MV-4-11 (cell line): Measurements from ENCODE around the gene NCKAP5.
"Not testable (repeated sequence)": the region's sequence is repeated elsewhere in the genome, so short reads cannot be mapped to it uniquely, and the experiment has no call there.

Source experiments
- DNase-seq: peaks from one replicate; lab custom pipeline; 2025; lab: John Stamatoyannopoulos, UW

The NCKAP5 gene

GRCh38 chr2:132876745-132877391 is 691.4 kb downstream of the NCKAP5 start:
- DNase-seq = no peak

DNA sequence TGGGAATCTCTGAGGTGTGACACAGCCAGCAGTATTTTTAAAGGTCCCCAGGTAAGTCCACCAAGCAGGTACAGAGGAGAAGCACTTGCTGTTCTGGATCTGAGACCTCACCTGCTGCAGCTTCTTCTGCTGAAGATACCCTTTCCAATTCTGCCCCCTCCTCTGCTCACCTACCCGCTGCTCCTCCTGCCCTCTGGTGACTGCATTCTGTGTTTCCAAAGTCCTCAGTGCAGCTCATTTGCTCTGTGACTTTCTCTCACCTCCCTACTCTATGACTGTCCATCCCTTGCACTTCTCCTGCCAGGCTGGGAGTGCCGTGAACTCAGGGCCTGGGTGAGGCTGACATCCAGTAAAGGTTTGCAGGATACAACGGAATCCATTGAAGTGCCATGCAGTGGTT is 693.1 kb downstream of the NCKAP5 start:
- DNase-seq = no peak

DNA sequence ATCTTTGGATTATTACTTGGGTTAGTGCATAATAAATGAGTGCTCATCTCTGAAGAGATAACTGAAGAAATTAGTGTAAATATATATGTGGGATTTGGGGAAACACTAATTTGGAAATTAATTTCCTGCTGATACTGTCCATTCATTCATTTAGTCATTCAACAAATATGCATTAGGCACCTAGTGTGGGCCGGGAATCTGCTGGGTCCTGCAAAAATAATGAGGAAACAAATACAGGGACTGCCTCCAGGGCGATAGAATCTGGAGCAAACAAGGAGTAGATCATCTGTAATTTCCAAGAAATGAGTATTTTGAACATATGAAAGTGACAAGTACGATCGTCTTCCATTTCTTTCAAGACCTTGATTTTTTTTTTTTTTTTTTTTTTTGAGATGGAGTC is 694.5 kb downstream of the NCKAP5 start:
- no peak for DNase-seq

GRCh38 chr2:132871831-132872230 is 696.4 kb downstream of the NCKAP5 start:
- no peak for DNase-seq

GRCh38 chr2:132863961-132864360 is 704.3 kb downstream of the NCKAP5 start:
- DNase-seq = no peak

GRCh38 chr2:132860220-132860619 is 708.0 kb downstream of the NCKAP5 start:
- no peak for DNase-seq

- DNase-seq = no peak
These were observed 708.7 kb downstream of the NCKAP5 start for GRCh38 chr2:132859590-132859989.

DNA sequence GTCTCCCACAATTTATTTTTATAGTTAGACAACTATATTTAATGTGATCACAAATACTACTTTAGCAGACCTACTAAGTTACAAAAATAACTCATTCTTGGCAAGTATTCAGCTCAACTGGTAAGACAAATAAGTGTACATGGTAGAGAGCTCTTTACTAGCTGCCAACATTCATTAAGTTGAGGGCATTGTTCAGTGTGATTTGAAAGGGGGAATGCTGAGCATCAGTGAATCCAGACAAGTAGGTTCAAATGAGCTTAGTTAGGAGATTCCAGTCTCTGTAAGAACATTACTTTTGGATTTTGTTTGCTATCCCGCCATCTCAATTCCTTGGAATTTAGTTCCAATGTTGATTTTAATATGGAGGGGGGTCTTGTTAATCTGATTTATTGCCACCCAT is 710.9 kb downstream of the NCKAP5 start:
- DNase-seq = no peak

DNA sequence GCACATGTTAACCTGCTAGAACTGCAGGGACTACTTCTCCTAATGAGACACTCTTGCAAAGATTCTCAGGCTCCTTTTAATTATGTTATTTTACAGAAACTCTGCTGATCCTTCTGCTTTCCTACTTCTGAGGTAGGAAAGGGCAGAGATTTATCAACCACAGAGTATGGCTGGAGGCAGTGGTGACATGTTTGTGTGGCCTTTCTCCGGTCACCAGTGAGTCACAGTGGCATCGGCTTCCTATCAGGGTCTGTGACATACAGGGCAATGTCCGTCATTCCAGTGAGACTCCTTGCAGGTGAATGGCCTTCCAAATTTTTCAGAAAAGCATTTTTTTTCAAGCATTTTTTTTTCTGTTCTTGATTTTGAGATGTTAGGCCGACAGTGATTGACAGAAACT is 717.6 kb downstream of the NCKAP5 start:
- no peak for DNase-seq

DNA sequence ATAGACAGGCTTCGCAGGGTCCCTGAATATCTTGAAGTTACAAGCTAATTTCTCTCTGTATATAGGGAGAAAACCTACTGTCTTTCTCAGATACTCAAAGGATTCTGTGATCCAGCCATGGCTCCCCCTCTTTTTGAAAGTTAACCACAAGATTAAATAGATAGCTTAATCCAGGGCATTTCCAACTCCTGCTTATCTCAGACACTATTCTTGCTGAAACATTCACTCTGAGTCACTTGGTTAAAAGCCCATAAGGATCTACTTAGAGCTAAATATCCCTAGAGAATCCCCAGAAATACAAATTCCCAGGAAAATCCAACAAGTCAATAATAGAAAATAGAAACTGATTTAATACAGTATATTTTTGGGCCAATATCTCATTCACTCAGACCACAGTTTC is 719.1 kb downstream of the NCKAP5 start:
- DNase-seq = no peak

DNA sequence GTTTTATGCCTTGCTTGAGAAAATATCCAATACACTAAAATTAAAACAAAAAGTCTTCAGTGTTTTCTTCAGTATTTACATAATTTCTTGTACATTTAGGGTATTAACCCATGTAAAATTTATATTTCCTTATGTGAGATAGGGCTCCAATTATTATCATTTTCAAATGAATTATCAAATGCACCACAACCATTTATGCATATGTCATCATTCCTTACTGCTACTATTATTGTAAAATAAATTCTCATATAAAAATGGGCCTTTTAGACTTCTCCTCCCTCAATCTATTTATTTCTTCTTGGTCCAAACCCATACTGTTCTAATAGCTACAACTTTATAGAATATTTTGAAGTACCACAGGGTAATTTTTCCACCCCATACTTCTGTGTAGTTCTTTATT is 722.9 kb downstream of the NCKAP5 start:
- no peak for DNase-seq

- DNase-seq = no peak
These were observed 723.7 kb downstream of the NCKAP5 start for GRCh38 chr2:132844585-132844984.

GRCh38 chr2:132837769-132838168 is 730.5 kb downstream of the NCKAP5 start:
- no peak for DNase-seq

DNA sequence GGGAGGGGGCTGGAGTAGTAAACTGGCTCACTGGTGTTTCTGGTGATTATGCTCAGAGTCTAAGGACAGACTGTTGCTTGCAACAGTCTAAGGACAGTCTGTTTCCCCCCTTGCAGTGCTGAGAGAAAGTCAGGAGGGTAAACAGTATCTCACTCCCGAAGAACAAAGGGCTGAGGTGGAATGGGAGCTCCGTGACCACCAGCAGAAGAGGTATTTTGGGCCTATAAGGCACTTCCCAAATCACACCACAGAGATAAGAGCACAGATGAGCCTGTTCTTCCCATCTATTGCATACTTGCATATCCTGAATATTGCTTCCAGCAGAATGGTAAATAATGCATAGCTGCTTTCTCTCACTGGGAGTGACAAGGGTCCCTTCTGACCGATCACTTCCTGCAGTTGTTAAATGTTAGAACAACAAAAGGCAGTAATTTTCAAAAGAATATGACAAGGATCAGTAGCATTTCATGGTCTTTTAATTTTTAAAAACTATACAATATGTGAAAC is 737.9 kb downstream of the NCKAP5 start:
- no peak for DNase-seq

GRCh38 chr2:132825601-132826000 is 742.7 kb downstream of the NCKAP5 start:
- DNase-seq = no peak

DNA sequence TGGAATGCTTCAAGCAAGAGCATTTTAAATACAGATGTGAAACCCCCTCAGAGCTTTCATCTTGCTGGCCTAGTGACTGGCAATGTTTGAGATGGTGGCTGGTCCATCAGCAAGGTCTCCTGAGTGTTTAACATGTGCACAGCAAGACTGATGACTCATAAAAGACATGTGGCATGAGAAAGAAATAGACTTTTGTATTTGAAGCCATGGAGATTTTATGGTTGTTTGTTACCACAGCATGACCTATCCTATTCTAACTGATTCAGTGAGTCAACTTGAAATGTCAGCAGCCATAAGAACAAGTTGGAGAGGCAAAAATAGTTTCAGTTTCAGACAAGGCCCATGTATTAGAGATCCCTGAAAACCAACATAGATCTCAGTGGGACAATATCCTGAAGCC is 743.5 kb downstream of the NCKAP5 start:
- DNase-seq = no peak

DNA sequence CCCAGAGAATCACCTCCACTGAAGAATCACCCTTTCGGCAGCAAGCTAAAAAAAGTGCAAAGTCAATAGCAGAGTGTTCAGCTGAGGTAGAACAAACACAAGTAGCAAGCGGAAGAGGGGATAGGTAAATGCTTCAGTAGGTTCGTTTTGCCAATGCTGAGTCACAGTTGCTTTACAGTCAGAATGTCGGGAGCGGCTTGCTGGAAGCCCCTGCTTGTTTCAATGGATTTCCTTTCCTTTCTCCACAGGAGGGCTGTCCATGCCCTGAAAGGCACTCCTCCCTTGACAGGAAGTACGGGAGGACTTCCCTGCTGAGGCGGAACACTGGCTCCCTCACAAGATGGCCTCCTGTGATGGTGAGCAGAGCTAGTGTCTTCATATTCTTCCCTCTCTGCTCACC is 752.0 kb downstream of the NCKAP5 start:
- DNase-seq = no peak

GRCh38 chr2:132815516-132815915 is 752.7 kb downstream of the NCKAP5 start:
- no peak for DNase-seq

- no peak for DNase-seq
These were observed 753.6 kb downstream of the NCKAP5 start for GRCh38 chr2:132814651-132815050.

DNA sequence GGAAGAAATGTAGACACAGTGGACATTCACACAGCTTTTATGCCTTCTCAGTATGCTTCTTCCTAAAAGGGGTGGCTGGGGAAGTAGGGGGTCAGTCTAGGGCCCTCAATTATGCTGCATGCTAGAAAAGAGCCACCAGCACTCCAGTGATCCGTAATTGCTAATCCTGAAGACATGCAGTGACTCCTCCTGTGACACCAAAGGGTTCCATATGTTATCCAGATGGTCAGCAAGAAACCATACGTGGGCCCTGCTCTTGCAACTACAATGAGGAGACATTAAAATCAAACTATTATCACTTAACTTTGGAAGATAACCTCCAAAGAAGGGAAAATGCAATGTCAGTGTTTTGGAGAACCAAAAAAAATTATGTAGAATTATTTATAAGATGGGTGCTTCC is 754.8 kb downstream of the NCKAP5 start:
- no peak for DNase-seq

- DNase-seq = no peak
These were observed 756.9 kb downstream of the NCKAP5 start for GRCh38 chr2:132811148-132811915.

DNA sequence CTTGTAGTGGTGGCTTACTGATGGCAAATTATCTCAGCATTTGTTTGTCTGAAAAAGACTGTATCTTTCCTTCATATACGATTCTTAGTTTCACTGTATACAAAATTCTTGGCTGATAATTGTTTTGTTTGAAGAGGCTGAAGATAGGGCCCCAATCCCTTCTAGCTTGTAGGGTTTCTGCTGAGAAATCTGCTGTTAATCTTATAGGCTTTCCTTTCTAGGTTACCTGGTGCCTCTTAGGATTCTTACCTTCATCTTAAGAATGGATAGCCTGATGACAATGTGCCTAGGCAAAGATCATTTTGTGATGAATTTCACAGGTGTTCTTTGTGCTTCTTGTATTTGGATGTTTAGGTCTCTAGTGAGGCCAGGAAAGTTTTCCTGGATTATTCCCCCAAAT is 758.3 kb downstream of the NCKAP5 start:
- DNase-seq = not testable (repeated sequence)

DNA sequence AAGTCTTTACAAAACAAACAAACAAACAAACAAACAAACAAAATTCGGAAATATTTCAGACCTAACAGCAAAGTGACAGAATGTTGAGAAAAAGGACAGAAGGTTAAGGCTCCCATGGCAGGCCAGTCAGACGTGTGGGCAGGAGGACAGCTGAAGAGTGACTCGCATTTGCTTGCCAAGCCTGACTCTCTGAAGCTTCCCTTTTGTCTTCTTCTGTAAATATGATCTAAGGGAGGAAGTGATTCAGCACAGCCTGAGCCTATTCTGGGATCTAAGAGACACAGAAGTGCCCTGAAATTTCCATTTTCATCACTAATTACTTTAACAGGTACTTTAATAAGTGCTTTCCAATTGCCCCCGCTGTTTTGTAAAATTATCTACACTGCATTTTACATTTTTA is 764.2 kb downstream of the NCKAP5 start:
- DNase-seq = peak; percentile 70

GRCh38 chr2:132798341-132798740 is 769.9 kb downstream of the NCKAP5 start:
- no peak for DNase-seq
